Colonic mucosa (tissue), 4 donors: ENCODE data around the gene RASA1. TPM values are rescaled to one million over a fixed set of nuclear protein-coding genes. Genes with fewer than 3 reads are reported as not detected.

ENCODE experiments used
- DNase-seq: peaks from one replicate; pipeline ENCODE4 v3.0.0-alpha.2; 2020
- H3K27ac ChIP-seq: fragments of 200-600 bp; one replicate; pipeline ENCODE4 v1.8.0; 2021
- H3K27me3 ChIP-seq: fragments of 200-600 bp; one replicate; pipeline ENCODE4 v1.8.0; 2021
- H3K36me3 ChIP-seq: fragments of 200-600 bp; one replicate; pipeline ENCODE4 v1.8.0; 2021
- H3K4me1 ChIP-seq: fragments of 200-600 bp; one replicate; pipeline ENCODE4 v1.8.0; 2021; ENCODE audit warnings: mild to moderate bottlenecking
- H3K4me3 ChIP-seq: fragments of 200-600 bp; one replicate; pipeline ENCODE4 v1.8.0; 2021
- H3K9ac ChIP-seq, 2 donors: one replicate each; pipeline ENCODE4 v1.7.0; 2013; ENCODE audit warnings: control low read depth in 2 of 2, low read depth in 2 of 2, low read length in 2 of 2
- H3K9me3 ChIP-seq: fragments of 200-600 bp; one replicate; pipeline ENCODE4 v1.8.0; 2021
- CTCF ChIP-seq: fragments of 200-600 bp; IDR thresholded peaks from one replicate; pipeline ENCODE4 v1.8.0; 2022; ENCODE audit warnings: antibody characterized with exemption, mild to moderate bottlenecking
- intact Hi-C: fragments of 100-400 bp; cut with DNase I; formaldehyde crosslinking; loops from one replicate; pipeline ENCODE4 v1.14.1; 2022
- total RNA-seq, 2 donors: library from RNA; stranded (reverse); fragmentation: NEBNext Ultra II Directional in 1 of 2; extraction: Animal tissue kit (Norgen Biotek cat#: 25700) in 1 of 2; gene quantifications; one replicate each; pipeline ENCODE4 v1.2.1, GENCODE V29; 2021
- donor health status: healthy.
- donor health status: DM: no; HTN: no; CAD: no.
- donor health status: DM: no; HTN: no; CAD: no.

The RASA1 gene
- total RNA-seq, 2 donors from 2014 or later = 24.1 to 28.8 TPM

- H3K27me3 ChIP-seq = no peaks in the 10 kb centered on the region
- intact Hi-C loops = loop anchor here (10.0 kb wide), 2 partner anchors 48 to 128 kb away; partner anchors contain the start of gene RASA1
- TF ChIP-seq CTCF = no peak
- H3K4me3 ChIP-seq = no peak overlapping the region
- H3K27ac ChIP-seq = no peak overlapping the region
- no peak for DNase-seq
- peaks cover 19% of the 10 kb centered on the region for H3K36me3 ChIP-seq
- H3K9ac ChIP-seq = no peak overlapping the region
- no peaks in the 10 kb centered on the region for H3K4me1 ChIP-seq
- no peaks in the 10 kb centered on the region for H3K9me3 ChIP-seq
Observed at GRCh38 chr5:87392801-87393200, 125.1 kb downstream of the RASA1 start.

GRCh38 chr5:87393331-87393730, 125.6 kb downstream of the RASA1 start:
- TF ChIP-seq CTCF = no peak
- H3K9ac ChIP-seq = no peak overlapping the region
- no peak overlapping the region for H3K4me3 ChIP-seq
- H3K9me3 ChIP-seq = no peaks in the 10 kb centered on the region
- H3K27ac ChIP-seq = no peak overlapping the region
- H3K27me3 ChIP-seq = no peaks in the 10 kb centered on the region
- peaks cover 19% of the 10 kb centered on the region for H3K36me3 ChIP-seq
- H3K4me1 ChIP-seq = no peaks in the 10 kb centered on the region
- DNase-seq = no peak
- intact Hi-C loops = loop anchor here (10.0 kb wide), 2 partner anchors 49 to 129 kb away; partner anchors contain the start of gene RASA1

- intact Hi-C loops = loop anchor here (5.0 to 10.0 kb wide), 3 partner anchors 50 to 322 kb away; partner anchors contain the start of gene RASA1
- no peaks in the 10 kb centered on the region for H3K9me3 ChIP-seq
- H3K27me3 ChIP-seq = no peaks in the 10 kb centered on the region
- no peak overlapping the region for H3K27ac ChIP-seq
- no peak for DNase-seq
- TF ChIP-seq CTCF = no peak
- H3K9ac ChIP-seq = no peak overlapping the region
- no peak overlapping the region for H3K4me3 ChIP-seq
- no peaks in the 10 kb centered on the region for H3K4me1 ChIP-seq
- peaks cover 19% of the 10 kb centered on the region for H3K36me3 ChIP-seq
Observed at GRCh38 chr5:87394411-87395165, 126.9 kb downstream of the RASA1 start.

- H3K9me3 ChIP-seq = no peaks in the 10 kb centered on the region
- no peaks in the 10 kb centered on the region for H3K4me1 ChIP-seq
- no peaks in the 10 kb centered on the region for H3K27me3 ChIP-seq
- intact Hi-C loops = loop anchor here (5.0 to 10.0 kb wide), 3 partner anchors 54 to 327 kb away; partner anchors contain the start of gene RASA1
- no peak overlapping the region for H3K9ac ChIP-seq
- H3K27ac ChIP-seq = no peak overlapping the region
- no peak for DNase-seq
- H3K36me3 ChIP-seq = peaks cover 20% of the 10 kb centered on the region
- no peak for TF ChIP-seq CTCF
- no peak overlapping the region for H3K4me3 ChIP-seq
Observed at GRCh38 chr5:87398981-87399614, 131.4 kb downstream of the RASA1 start.

- Histone ChIP-seq H3K4me1 (no peaks in the 10 kb centered on the region), H3K36me3 (peaks cover 20% of the 10 kb centered on the region), H3K27ac (no peak overlapping the region), H3K9ac (no peak overlapping the region), H3K27me3 (no peaks in the 10 kb centered on the region), H3K9me3 (no peaks in the 10 kb centered on the region), H3K4me3 (no peak overlapping the region)
- intact Hi-C loops = loop anchor here (5.0 to 10.0 kb wide), 3 partner anchors 55 to 327 kb away; partner anchors contain the start of gene RASA1
- no peak for TF ChIP-seq CTCF
- no peak for DNase-seq
Observed at GRCh38 chr5:87399720-87400119, 132.0 kb downstream of the RASA1 start.
